Osteocyte (in vitro differentiated cells): ENCODE results near the gene SOS1. TPM values are rescaled to one million over a fixed set of nuclear protein-coding genes. Genes with fewer than 3 reads are reported as not detected.
"Not testable (repeated sequence)": the region's sequence is repeated elsewhere in the genome, so short reads cannot be mapped to it uniquely, and the experiment has no call there.

ENCODE experiments used
- DNase-seq: peaks from one replicate; pipeline ENCODE4 v3.0.0; 2021; ENCODE audit warnings: mixed read lengths; ENCODE audit not compliant: unreplicated experiment; ENCODE audit errors: extremely low spot score
- H3K27ac Mint-ChIP-seq: one replicate; pipeline ENCODE4 v1.8.0; 2021; ENCODE audit warnings: mild to moderate bottlenecking, mixed read lengths; ENCODE audit not compliant: unreplicated experiment
- H3K27me3 Mint-ChIP-seq: one replicate; pipeline ENCODE4 v1.8.0; 2021; ENCODE audit warnings: mixed read lengths; ENCODE audit not compliant: unreplicated experiment
- H3K36me3 Mint-ChIP-seq: one replicate; pipeline ENCODE4 v1.8.0; 2021; ENCODE audit warnings: mixed read lengths; ENCODE audit not compliant: unreplicated experiment
- H3K4me1 Mint-ChIP-seq: one replicate; pipeline ENCODE4 v1.8.0; 2021; ENCODE audit warnings: mixed read lengths; ENCODE audit not compliant: unreplicated experiment
- H3K4me3 Mint-ChIP-seq: one replicate; pipeline ENCODE4 v1.8.0; 2021; ENCODE audit warnings: mild to moderate bottlenecking, moderate library complexity, mixed read lengths; ENCODE audit not compliant: unreplicated experiment
- H3K9me3 Mint-ChIP-seq: one replicate; pipeline ENCODE4 v1.8.0; 2021; ENCODE audit warnings: mixed read lengths; ENCODE audit not compliant: unreplicated experiment
- CTCF ChIP-seq: fragments of 200-600 bp; sonication (generic); IDR thresholded peaks from 2 replicates; pipeline ENCODE4 v1.5.0; 2021; ENCODE audit warnings: antibody characterized with exemption, mild to moderate bottlenecking, moderate library complexity
- total RNA-seq: library from RNA; stranded (reverse); gene quantifications from 2 replicates; pipeline ENCODE4 v1.2.1, GENCODE V29; 2021

Gene SOS1
- total RNA-seq, 1 donor from 2014 or later, result 35.6 TPM

GRCh38 chr2:38937548-38937947 lies 183.3 kb downstream of the SOS1 start:
- Mint-ChIP-seq H3K4me1 (no peaks in the 10 kb centered on the region), H3K27me3 (peaks cover 6% of the 10 kb centered on the region), H3K36me3 (no peaks in the 10 kb centered on the region), H3K27ac (no peak overlapping the region), H3K9me3 (no peaks in the 10 kb centered on the region), H3K4me3 (no peak overlapping the region)
- no peak for TF ChIP-seq CTCF
- DNase-seq, result no peak

GRCh38 chr2:38936516-38936915 lies 184.3 kb downstream of the SOS1 start:
- not testable (repeated sequence) for H3K4me1 Mint-ChIP-seq, H3K27ac Mint-ChIP-seq

GRCh38 chr2:38935568-38936172 lies 185.2 kb downstream of the SOS1 start:
- DNase-seq, result no peak
- H3K9me3 Mint-ChIP-seq, result no peaks in the 10 kb centered on the region
- no peak overlapping the region for H3K27ac Mint-ChIP-seq
- no peak overlapping the region for H3K4me3 Mint-ChIP-seq
- H3K27me3 Mint-ChIP-seq, result peaks cover 5% of the 10 kb centered on the region
- TF ChIP-seq CTCF, result no peak
- H3K36me3 Mint-ChIP-seq, result no peaks in the 10 kb centered on the region
- H3K4me1 Mint-ChIP-seq, result no peaks in the 10 kb centered on the region

More at GRCh38 chr2:38936516-38936915, 184.3 kb downstream of the SOS1 start:
- not testable (repeated sequence) for H3K27me3 Mint-ChIP-seq, H3K4me3 Mint-ChIP-seq, H3K9me3 Mint-ChIP-seq, DNase-seq, H3K36me3 Mint-ChIP-seq

- H3K4me1 Mint-ChIP-seq, result no peaks in the 10 kb centered on the region
- H3K9me3 Mint-ChIP-seq, result no peaks in the 10 kb centered on the region
- no peak for TF ChIP-seq CTCF
- H3K4me3 Mint-ChIP-seq, result no peak overlapping the region
- no peak overlapping the region for H3K27ac Mint-ChIP-seq
- H3K36me3 Mint-ChIP-seq, result no peaks in the 10 kb centered on the region
- peaks cover 2% of the 10 kb centered on the region for H3K27me3 Mint-ChIP-seq
- DNase-seq, result no peak
Measured at GRCh38 chr2:38934742-38935141, 186.1 kb downstream of the SOS1 start.

GRCh38 chr2:38933653-38934052 lies 187.2 kb downstream of the SOS1 start:
- no peak overlapping the region for H3K4me3 Mint-ChIP-seq
- H3K36me3 Mint-ChIP-seq, result no peaks in the 10 kb centered on the region
- H3K4me1 Mint-ChIP-seq, result no peaks in the 10 kb centered on the region
- H3K9me3 Mint-ChIP-seq, result no peaks in the 10 kb centered on the region
- DNase-seq, result no peak
- TF ChIP-seq CTCF, result no peak
- H3K27me3 Mint-ChIP-seq, result peaks cover 2% of the 10 kb centered on the region
- H3K27ac Mint-ChIP-seq, result no peak overlapping the region

DNA sequence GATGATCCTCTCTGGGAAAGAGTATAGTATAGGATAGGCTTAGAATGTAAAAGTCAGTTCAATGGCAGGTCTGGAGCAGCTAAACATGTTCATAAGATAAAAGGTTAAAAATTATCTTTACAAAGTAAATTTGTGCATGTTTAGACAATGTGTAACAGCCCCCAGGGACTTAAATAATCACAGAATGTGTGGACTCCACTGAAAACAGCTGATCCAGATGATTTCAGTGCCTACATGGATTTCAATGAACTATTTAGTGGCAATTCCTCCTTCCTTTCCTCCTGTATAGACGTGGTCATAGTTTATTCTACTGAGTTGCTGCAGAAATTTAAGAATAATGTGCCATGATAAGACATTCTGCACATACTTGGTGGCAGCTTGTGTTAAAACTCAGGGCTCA lies 188.3 kb downstream of the SOS1 start:
- H3K36me3 Mint-ChIP-seq, result no peaks in the 10 kb centered on the region
- no peaks in the 10 kb centered on the region for H3K9me3 Mint-ChIP-seq

More for the DNA sequence above, 188.3 kb downstream of the SOS1 start:
- Mint-ChIP-seq H3K27me3 (peaks cover 2% of the 10 kb centered on the region), H3K4me1 (no peaks in the 10 kb centered on the region), H3K27ac (no peak overlapping the region), H3K4me3 (no peak overlapping the region)
- DNase-seq, result no peak
- no peak for TF ChIP-seq CTCF
